Mucosa of gallbladder (tissue), 1 donor: ENCODE measurements around the gene CCDC152. TPM values are rescaled to one million over a fixed set of nuclear protein-coding genes. Genes with fewer than 3 reads are reported as not detected.

Experiments used
- DNase-seq: peaks from one replicate; pipeline ENCODE4 v3.0.0-alpha.2; 2020; ENCODE audit warnings: low spot score
- total RNA-seq: library from RNA; stranded (reverse); gene quantifications from one replicate; pipeline ENCODE4 v1.2.1, GENCODE V29; 2021
- donor health status: DM: no; HTN: no; CAD: no.

CCDC152 gene
- total RNA-seq, 1 donor from 2014 or later, result 2.3 TPM

DNA sequence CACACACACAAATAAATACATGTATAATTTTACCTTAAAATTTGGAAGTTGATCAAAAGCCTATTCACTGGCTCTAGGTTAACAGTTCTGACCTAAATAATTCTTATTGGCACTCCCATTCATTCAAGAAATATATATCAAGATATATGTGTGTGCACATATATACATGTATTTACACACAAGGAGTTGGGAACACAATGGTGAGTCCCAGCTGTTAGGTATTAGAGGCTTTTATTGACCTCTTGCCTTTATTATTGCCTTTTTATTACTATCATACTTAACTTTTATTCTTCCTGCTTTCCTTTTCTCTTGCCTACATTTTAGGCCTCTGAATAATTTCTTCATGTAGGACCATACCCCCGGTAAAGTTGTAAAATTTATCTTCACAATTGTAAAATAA, 25.0 kb downstream of the CCDC152 start:
- DNase-seq, result no peak

DNA sequence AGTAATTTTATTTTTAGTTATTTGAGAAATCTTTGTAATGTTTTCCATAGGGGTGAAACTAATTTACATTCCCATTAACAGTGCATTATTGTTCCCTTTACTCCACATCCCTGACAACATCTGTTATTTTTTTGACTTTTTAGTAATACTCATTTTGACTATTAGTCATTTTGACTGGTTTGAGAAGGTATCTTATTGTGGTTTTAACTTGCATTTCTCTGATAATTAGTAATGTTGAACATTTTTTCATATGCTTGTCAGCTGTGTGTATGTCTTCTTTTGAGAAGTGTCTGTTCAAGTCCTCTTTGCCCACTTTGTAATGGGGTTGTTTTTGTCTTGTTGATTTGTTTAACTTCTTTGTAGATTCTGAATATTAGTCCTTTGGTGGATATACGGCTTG, 27.5 kb downstream of the CCDC152 start:
- DNase-seq, result no peak

DNA sequence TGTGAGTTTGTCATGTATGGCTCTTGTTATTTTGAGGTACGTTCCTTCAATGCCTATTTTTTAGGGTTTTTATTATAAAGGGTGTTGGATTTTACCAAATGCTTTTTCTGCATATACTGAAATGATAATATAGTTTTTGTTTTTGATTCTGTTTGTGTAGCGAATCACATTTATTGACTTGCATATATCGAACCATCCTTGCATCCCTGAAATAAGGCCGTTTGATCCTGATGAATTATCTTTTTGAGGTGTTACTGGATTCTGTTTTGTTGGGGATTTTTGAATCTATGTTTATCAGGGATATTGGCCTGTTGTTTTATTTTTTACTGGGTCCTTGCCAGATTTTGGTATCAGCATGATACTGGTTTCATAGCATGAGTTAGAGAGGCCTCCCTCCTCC, 29.1 kb downstream of the CCDC152 start:
- DNase-seq, result no peak

DNA sequence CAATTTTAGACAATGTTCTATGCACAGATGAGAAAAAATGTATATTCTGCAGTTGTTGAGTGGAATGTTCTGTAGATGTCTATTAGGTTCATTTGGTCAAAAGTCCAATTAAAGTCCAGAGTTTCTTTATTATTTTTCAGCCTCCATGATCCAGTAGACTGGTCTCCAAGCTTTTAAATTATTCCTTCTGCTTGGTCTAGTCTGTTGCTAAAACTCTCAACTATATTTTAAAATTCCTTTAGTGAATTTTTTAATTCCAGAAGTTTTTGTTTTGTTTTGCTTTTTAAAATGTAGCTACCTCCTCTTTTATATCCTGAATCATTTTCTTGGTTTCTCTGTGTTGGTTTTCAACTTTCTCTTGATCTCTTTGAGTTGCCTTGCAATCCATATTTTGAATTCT, 30.5 kb downstream of the CCDC152 start:
- DNase-seq, result no peak

DNA sequence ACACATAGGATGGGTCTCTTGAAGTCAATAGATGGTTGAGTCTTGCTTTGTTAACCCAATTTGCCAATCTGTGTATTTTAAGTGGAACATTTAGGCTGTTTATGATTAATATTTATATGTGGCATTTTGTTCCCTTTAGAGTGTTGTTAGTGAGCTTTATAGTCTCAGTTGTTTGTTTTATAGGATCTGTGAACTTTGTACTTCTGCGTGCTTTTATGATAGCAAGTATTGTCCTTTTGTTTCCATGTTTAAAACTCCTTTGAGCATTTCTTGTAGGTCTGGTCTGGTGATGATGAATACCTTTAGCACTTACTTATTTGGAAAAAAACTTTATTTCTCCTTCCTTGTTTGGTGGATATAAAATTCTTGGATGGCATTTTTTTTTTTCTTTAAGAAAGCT, 31.2 kb downstream of the CCDC152 start:
- DNase-seq, result no peak

DNA sequence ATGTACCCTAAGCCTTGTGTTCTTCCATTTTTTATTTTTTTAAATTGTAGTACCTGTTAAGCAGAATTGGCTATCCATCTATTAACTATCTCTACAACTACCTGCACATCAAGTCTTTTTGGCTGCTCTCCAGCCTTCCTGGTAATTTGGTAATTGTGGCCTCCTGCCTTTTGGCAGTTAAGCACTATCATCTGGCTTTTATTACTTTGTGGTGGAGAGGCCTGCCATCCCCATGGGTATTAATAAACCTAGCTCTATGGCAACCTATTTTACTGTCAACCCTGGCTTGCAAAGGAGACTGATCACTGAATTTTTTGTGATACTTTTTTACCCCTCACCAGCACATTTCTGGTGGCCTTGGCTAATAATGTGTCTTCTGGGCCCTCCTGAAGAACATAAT, 34.5 kb downstream of the CCDC152 start:
- DNase-seq, result no peak

DNA sequence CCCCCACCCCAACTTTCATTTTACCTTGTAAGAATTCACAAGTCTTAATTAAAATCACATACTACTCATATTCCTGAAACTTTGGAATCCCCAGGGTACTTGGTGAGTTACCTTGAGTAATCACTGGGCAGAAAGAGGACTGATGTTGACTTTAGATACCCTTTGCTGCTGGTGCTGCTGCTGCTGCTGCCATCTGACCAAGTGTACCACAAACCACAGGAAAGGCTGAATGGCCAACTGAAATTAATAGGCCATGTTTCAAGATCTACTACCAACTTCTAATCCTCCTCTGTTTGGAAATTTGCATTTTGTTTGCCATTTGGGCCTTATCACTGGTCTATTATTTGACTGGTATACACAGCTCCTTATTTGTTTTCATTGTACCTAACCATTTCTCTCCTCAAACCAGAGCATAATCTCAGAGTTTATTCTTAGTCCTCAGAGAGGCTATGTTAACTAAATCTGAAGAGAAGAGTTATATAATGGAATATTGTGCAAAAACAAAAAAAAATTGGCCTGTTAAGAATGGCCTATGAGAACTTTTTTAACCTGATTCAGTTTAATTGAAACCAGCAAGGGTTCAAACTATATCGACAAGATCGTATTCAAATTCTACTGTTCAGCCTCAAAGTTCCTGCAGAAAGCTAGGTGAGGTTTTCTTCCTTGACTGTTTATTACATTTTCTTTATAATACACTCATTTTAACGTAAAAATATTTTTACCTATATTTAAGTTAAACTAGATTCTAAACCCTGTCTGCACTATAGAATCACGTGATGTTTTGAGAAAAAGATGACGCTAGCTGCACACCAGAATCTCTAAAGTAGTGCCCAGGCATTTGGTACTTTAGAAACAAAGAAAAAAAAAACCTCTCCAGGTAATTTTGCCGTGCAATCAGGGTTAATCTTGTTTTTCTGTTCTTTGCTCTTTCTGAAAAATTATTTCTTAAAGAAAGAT, 41.9 kb downstream of the CCDC152 start:
- DNase-seq, result no peak

DNA sequence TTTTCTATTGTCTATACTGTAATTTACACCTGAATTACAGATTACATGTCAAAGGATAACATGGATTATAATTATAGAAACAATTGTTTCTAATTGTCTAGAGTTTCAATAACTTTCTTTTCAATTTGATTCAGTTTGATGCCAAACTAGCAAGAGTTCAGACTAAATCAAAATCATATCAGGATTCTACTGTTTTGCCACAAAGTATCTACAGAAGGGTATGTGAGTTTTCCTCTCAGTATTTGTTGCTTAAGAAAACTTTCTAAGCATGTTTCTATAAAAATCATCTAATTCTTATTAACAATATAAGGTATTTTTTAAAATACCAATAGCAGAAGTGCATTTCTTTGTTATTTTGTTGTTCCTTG, 42.6 kb downstream of the CCDC152 start:
- no peak for DNase-seq

DNA sequence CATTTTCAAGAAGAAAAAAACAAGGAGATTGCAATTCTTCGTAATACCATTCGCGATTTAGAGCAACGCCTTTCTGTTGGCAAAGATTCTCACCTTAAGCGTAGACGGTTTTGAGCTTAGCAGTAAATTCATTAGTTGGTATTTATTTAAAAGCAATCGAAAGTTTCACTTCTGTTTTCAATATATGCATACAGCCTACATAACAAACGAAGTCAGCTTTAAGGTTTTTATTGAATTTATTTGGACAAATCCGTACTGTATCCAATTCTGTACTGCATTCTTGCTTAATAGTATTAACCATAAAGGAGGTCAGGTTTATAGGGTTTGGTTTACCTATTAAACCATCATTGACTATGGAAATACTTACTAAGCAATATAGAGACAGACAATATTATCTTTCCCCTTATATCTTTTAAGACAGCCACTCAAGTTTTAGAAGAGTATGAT, 43.1 kb downstream of the CCDC152 start:
- DNase-seq, result no peak

DNA sequence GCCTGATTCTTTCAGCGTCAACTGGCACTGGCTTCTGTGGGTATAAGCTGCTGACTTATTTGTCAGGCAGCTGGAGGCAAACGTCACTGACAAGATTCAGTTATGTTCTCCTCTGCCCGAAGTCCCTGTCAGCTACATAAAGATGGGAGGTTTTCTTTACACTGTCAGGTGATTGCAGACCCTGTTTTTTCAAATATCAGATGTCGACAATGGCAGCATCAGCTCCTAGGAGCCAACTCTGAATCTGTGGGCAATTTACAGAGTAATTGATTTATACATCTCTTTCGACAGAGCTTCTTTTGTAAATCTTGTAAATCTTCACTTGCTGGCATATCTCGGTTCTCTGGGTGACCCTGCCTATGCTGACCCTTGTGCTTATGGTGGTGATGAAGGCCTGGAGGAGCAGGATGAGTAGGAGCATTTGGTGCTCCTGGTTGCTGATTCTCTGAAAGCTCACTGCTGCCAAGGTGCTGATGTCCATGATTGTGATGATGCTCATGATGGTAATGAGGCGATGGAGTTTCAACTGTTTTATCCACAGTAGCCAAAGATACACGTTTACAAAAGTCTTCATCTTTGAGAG, 44.2 kb downstream of the CCDC152 start:
- DNase-seq, result no peak

DNA sequence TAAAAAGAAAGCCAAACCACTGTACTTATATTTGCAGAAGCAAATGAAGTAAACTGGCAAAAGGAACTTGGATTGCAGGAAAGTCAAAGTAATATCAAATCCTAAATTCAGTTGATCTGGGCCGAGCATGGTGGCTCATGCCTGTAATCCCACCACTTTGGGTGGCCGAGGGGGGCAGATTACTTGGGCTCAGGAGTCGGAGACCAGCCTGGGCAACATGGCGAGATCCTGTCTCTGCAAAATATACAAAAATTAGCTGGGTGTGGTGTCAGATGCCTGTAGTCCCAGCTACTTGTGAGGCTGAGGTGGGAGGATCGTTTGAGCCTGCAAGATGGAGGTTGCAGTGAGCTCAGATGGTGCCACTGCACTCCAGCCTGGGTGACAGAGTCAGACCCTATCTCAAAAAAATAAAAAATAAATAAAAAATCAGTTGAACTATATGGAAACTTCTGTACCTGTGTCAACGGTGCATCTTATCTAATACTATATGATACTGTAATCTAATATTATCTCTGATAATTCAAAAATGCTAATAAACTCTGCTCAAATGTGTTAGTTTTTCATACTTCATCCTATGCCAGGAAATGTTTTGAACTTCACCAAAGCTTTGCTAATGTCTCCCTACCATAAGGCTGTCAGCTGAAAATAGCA, 45.0 kb downstream of the CCDC152 start:
- no peak for DNase-seq

DNA sequence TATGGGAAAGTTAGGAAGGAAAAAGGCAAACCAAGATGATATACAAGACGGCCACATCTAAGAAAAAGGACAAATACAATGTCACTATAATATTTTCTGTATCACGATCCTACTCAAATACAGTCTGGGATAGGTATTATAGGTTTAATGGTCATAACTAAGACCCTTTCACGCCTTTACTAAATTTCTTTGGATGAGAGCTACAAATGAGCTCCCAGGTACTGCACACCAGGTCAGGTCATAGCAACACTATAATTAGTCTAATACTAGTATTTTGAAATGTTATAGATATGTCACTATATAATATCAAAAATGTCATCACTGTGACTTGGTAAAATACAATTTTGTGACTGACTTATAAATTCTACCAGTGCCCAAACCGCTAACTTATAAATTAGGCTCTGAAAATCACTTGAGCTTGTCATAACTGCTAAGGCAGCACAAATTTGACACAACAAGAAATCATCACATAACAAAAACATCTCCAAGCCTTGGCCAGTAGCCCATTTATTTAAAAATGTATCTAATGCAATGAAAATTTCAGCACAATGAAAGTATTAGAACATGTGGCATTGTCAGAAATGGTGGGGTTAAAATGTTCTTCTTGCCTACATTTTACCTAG, 48.2 kb downstream of the CCDC152 start:
- no peak for DNase-seq

DNA sequence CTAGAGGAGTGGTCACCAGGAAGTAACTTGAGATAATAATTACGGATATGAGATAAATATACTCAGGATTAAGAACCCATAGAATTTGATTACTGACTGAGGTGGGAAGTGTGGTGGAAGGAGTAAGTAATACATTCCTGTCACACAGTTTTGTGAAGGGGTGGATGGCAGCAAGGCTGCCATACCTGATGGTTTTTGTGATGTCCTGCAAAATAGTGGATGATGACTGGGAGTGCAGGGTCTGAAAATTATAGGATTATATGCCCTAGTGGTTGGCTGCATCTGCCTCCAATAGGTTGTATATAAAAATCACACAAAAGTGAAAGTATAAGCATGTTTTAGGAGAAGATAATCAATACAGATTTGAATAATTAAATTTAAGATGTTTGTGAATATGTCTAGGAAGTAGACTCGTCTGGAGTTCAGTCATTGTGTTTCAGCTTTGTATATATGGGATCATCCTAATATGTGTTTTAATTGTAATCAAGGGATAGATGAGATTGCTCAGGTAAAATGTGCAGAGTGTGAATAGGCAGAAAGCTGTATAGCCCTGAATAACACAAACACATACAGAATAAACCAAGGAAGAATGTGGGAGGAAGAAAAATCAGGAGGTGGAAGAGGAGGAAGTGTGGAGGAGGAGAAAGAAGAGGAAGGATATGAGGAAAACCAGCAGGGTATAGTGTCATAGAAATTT, 49.5 kb downstream of the CCDC152 start:
- no peak for DNase-seq

DNA sequence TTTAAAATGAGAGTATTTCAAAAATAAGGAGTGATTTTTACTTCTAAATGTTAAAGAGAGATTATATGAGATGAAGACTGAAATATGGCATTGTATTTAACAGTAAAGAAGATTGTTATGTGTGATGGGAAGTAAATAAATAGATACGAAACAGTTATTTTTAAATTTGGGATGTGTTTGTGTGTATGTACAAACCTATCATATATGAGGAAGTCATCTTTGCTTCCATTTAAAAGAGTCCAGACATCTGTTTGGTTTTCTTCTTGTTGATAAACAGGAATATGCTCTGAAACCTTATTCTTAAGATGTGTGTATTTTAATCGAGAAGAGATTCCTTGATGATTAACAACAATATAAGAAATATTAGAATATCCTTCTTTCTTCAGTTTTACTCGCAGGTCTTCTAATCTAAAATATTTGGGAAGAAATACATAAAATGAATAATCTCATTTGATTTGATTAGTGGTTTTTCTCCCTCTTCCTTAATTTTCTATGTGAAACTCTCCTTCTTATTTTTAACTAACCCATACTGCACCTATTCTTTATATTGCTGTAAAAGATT, 50.2 kb downstream of the CCDC152 start:
- no peak for DNase-seq

DNA sequence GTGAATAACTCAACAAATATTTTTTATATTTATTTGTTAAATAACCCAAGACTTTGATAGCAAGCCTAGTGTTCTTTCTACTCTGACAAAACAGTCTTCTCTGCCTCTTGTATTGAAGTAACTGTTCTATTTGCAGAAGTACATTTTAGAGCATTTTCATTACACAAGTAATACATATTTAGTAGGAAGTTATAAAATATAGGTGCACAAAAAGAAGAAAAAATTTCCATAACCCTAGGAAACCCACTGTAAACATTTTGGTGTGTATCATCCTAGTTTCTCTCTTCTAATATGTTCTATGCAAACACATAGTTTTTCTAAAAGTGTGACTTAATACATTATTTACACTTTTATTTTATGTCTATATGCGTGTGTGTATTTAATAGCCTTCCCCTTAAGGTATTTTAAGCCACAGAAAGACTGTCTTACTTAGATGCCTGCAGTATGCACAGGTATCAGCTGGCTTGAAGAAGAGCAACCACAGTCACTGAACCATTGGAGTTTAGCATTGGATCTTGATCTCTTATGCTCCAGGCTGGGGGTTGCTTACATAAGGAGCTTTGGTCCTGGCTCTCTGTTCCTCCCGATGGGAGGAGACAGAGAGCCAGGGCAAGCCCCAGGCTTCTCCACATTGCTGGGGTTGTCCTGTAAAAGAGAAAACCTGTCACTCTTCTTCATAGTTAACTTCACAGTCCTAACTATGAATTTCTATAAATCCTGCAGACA, 51.3 kb downstream of the CCDC152 start:
- DNase-seq, result no peak

DNA sequence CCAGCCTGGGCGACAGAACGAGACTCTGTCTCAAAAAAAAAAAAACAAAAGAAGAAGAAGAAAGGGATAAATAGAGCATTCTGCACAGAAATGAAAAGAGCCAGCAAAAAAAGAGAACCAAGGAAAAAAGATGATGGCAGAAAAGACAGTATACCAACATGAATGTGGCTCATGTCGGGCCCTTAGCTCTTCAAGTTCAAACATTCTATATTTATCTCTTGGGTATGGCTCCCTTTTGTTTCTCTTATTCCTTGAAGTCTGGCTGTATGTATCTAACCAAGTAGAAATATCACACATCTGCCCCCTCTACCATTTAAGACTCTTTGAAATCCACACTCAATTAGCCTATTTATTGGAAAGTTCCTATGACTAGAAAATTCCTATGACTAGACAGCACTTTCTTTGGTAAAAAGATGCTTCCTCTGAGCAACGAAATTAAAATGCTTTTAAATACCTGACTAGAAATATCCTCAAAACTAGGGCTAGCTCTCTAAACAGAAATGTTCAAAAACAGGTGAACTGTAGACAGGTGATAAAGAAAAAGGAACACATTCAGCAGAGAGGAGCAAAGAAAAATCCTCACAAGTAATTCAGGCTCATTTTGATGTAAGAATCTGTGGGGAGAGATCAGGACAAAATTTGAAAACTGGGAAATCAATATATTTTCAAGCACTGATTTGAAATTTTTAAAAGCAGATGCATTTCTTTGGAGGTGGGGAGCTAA, 52.4 kb downstream of the CCDC152 start:
- DNase-seq, result no peak

DNA sequence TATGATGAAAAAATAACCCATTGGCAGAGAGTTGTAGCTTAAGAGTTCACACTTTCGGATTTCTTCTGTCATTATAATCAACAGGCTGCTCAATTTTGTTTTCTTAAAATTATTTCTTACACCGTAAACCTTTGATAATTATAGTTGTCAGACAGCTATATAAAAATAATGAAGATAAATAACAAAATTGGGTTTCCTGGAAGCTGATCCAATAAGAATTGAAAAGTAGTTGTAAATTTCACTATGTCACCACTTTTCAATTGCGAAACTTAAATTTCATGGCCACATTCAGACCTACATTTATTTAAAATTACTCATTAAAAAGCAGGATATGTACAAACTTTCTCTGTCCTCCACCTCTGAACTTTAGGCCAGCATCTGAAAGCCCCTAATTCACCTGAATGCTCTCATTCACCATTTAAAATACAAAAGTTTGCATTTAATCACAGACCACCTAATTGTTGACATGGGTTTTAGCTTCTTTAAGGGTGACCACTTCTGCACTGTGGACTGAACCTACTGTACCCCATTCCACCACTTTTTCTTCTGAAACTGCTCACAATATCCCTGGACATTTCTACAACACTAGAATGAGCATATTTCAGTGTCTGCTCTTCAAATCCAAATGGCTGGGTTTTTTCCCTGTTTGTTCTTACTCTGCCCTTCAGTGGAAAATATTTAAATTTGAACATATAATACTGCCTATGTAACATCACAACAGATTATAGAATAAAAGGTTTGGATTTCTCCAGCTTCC, 54.4 kb downstream of the CCDC152 start:
- no peak for DNase-seq

DNA sequence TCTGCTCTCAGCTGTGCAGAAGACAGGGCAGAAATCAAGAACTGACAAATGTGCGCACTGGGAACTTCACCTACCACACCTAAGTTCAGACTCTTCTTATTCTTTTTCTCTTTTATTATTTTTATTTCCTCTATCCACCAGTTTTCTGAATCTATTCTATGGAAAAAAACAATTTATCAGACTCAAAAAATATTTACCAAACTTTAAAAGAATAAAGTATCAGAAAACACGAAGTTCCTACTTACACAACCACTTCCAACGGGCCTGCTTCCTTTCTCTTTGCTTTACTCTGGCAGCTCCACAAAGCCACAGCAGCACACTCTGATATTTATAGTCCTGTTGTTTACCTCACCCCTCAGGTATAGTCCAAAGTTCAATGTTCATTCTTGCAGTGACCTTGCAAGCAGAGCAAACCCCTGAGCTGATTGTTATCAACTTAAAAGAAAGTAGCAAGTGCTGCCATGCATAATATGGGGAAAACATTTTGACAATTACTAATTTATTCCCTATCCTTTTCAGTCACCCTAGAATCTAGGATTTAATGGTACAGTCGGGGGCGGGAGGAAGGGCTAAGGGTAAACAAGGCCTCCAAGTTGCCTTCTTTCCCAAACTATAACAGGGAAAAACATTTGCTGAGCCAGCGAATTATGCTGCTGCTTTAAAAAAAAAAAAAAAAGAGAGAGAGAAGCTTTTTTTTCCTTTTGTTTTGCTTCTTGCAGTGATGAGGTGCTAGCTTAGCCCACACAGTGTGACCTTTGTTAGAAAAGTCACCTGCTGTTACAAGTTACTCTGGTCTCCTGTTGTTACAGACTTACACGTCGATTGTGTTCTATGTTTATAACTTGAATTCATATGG, 55.2 kb downstream of the CCDC152 start, which contains the start of gene SELENOP:
TSS of gene SELENOP (minus strand) at position 302 of the 856 bp plus-strand sequence. CDS start 3,539 bp downstream, outside the sequence.
- peak; percentile 87 for DNase-seq
